ENCODE data around the gene EVI5L.
"Not testable (repeated sequence)": the region's sequence is repeated elsewhere in the genome, so short reads cannot be mapped to it uniquely, and the experiment has no call there.

EVI5L gene

GRCh38 chr19:7888826-7889217 is 58.8 kb downstream of the EVI5L start:
- 80 to 82% methylated on average over 5 to 8 of the region's 8 CpGs for WGBS, 2 experiments (ENCODE audit: insufficient coverage in 2 of 2)
- H3K4me3 ChIP-seq (ENCODE audit: extremely low read depth, insufficient read depth, low read length, poor library complexity, severe bottlenecking) = peak overlapping the region; percentile 49

GRCh38 chr19:7893362-7894101 is 63.5 kb downstream of the EVI5L start:
- not testable (repeated sequence) for H3K36me3 ChIP-seq (ENCODE audit: control insufficient read depth, insufficient read depth, low read length); H3K27ac ChIP-seq (ENCODE audit: low read depth, low read length, severe bottlenecking); H3K4me3 ChIP-seq (ENCODE audit: extremely low read depth, insufficient read depth, low read length, poor library complexity, severe bottlenecking); H3K4me1 ChIP-seq (ENCODE audit: control insufficient read depth, insufficient read depth, low read length, poor library complexity, severe bottlenecking); H3K9me3 ChIP-seq (ENCODE audit: control insufficient read depth, low read length)
- WGBS, 2 experiments (ENCODE audit: insufficient coverage in 2 of 2) = 85 to 92% methylated on average over 12 to 18 of the region's 18 CpGs

More at GRCh38 chr19:7888826-7889217, 58.8 kb downstream of the EVI5L start:
- H3K4me1 ChIP-seq (ENCODE audit: control insufficient read depth, insufficient read depth, low read length, poor library complexity, severe bottlenecking) = no peaks in the 10 kb centered on the region
- no peaks in the 10 kb centered on the region for H3K9me3 ChIP-seq (ENCODE audit: control insufficient read depth, low read length)
- no peak overlapping the region for H3K27ac ChIP-seq (ENCODE audit: low read depth, low read length, severe bottlenecking)
- H3K36me3 ChIP-seq (ENCODE audit: control insufficient read depth, insufficient read depth, low read length) = no peaks in the 10 kb centered on the region

DNA sequence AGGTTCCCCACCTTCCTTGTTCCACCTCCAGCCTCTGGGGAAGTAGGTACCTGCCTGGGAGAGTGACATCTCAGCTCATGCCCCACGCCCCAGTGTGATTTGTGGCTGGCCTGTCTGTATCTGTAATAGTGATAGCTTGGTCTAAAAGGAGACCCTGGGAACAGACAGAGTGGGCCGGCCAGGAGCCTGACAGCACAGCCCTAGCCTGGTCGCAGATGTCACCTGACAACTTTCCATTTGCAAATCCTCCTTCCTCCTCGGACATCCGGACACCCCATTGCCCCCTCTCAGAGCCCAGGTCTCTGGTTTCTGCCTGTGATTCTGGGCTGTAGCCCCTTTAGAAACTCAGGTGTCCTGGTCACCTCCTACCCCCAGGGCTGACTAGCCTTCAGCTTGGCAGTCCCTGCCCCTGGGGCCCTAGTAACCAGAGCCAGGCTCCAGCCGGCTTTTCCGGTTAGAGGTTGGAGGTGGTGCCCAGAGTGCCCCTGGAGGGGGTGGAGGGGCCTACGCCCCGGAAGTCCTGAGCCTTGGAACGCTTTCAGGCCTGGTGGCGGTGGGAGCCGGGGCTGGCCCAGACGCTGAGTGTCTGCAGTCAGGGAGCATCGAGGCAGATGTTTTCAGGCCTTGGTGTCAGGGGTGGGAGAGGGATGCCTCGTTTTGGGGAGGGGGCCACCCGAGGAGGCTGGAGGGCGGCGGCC is 64.7 kb downstream of the EVI5L start:
- 78 to 80% methylated on average over 14 to 16 of the region's 18 CpGs for WGBS, 2 experiments (ENCODE audit: insufficient coverage in 2 of 2)
- H3K4me3 ChIP-seq (ENCODE audit: extremely low read depth, insufficient read depth, low read length, poor library complexity, severe bottlenecking) = no peak overlapping the region
- H3K36me3 ChIP-seq (ENCODE audit: control insufficient read depth, insufficient read depth, low read length) = no peaks in the 10 kb centered on the region
- no peaks in the 10 kb centered on the region for H3K9me3 ChIP-seq (ENCODE audit: control insufficient read depth, low read length)
- H3K27ac ChIP-seq (ENCODE audit: low read depth, low read length, severe bottlenecking) = no peak overlapping the region
- H3K4me1 ChIP-seq (ENCODE audit: control insufficient read depth, insufficient read depth, low read length, poor library complexity, severe bottlenecking) = no peaks in the 10 kb centered on the region

- Histone ChIP-seq H3K4me1 (ENCODE audit: control insufficient read depth, insufficient read depth, low read length, poor library complexity, severe bottlenecking) (no peaks in the 10 kb centered on the region), H3K27ac (ENCODE audit: low read depth, low read length, severe bottlenecking) (no peak overlapping the region), H3K9me3 (ENCODE audit: control insufficient read depth, low read length) (no peaks in the 10 kb centered on the region), H3K4me3 (ENCODE audit: extremely low read depth, insufficient read depth, low read length, poor library complexity, severe bottlenecking) (no peak overlapping the region), H3K36me3 (ENCODE audit: control insufficient read depth, insufficient read depth, low read length) (no peaks in the 10 kb centered on the region)
- 94 to 96% methylated on average over 13 of the region's 13 CpGs for WGBS, 2 experiments (ENCODE audit: insufficient coverage in 2 of 2)
Observed at GRCh38 chr19:7895565-7895964, 65.5 kb downstream of the EVI5L start.

- H3K4me1 ChIP-seq (ENCODE audit: control insufficient read depth, insufficient read depth, low read length, poor library complexity, severe bottlenecking) = no peaks in the 10 kb centered on the region
- no peaks in the 10 kb centered on the region for H3K9me3 ChIP-seq (ENCODE audit: control insufficient read depth, low read length)
- no peaks in the 10 kb centered on the region for H3K36me3 ChIP-seq (ENCODE audit: control insufficient read depth, insufficient read depth, low read length)
- H3K27ac ChIP-seq (ENCODE audit: low read depth, low read length, severe bottlenecking) = no peak overlapping the region
- no peak overlapping the region for H3K4me3 ChIP-seq (ENCODE audit: extremely low read depth, insufficient read depth, low read length, poor library complexity, severe bottlenecking)
- 90 to 93% methylated on average over 6 to 7 of the region's 11 CpGs for WGBS, 2 experiments (ENCODE audit: insufficient coverage in 2 of 2)
Observed at GRCh38 chr19:7897292-7897691, 67.3 kb downstream of the EVI5L start.

- no peaks in the 10 kb centered on the region for H3K36me3 ChIP-seq (ENCODE audit: control insufficient read depth, insufficient read depth, low read length)
- H3K4me3 ChIP-seq (ENCODE audit: extremely low read depth, insufficient read depth, low read length, poor library complexity, severe bottlenecking) = no peak overlapping the region
- H3K4me1 ChIP-seq (ENCODE audit: control insufficient read depth, insufficient read depth, low read length, poor library complexity, severe bottlenecking) = peaks cover 7% of the 10 kb centered on the region
- 96% methylated on average over 14 to 15 of the region's 16 CpGs for WGBS, 2 experiments (ENCODE audit: insufficient coverage in 2 of 2)
- no peaks in the 10 kb centered on the region for H3K9me3 ChIP-seq (ENCODE audit: control insufficient read depth, low read length)
- H3K27ac ChIP-seq (ENCODE audit: low read depth, low read length, severe bottlenecking) = no peak overlapping the region
Observed at GRCh38 chr19:7898967-7899366, 68.9 kb downstream of the EVI5L start.

- Histone ChIP-seq H3K27ac (ENCODE audit: low read depth, low read length, severe bottlenecking) (no peak overlapping the region), H3K36me3 (ENCODE audit: control insufficient read depth, insufficient read depth, low read length) (no peaks in the 10 kb centered on the region), H3K4me3 (ENCODE audit: extremely low read depth, insufficient read depth, low read length, poor library complexity, severe bottlenecking) (no peak overlapping the region), H3K9me3 (ENCODE audit: control insufficient read depth, low read length) (no peaks in the 10 kb centered on the region), H3K4me1 (ENCODE audit: control insufficient read depth, insufficient read depth, low read length, poor library complexity, severe bottlenecking) (peaks cover 10% of the 10 kb centered on the region)
- 94 to 95% methylated on average over 32 to 34 of the region's 34 CpGs for WGBS, 2 experiments (ENCODE audit: insufficient coverage in 2 of 2)
Observed at GRCh38 chr19:7899751-7900378, 69.8 kb downstream of the EVI5L start.

DNA sequence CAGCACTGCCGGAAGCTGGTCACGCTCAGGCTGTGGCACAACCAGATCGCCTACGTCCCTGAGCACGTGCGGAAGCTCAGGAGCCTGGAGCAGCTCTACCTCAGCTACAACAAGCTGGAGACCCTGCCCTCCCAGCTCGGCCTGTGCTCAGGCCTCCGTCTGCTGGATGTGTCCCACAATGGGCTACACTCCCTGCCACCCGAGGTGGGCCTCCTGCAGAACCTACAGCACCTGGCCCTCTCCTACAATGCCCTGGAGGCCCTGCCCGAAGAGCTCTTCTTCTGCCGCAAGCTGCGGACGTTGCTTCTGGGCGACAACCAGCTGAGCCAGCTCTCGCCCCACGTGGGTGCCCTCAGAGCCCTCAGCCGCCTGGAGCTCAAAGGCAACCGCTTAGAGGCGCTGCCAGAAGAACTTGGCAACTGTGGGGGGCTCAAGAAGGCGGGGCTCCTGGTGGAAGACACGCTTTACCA is 70.4 kb downstream of the EVI5L start:
- Histone ChIP-seq H3K4me3 (ENCODE audit: extremely low read depth, insufficient read depth, low read length, poor library complexity, severe bottlenecking) (no peak overlapping the region), H3K9me3 (ENCODE audit: control insufficient read depth, low read length) (no peaks in the 10 kb centered on the region), H3K36me3 (ENCODE audit: control insufficient read depth, insufficient read depth, low read length) (no peaks in the 10 kb centered on the region), H3K4me1 (ENCODE audit: control insufficient read depth, insufficient read depth, low read length, poor library complexity, severe bottlenecking) (peaks cover 15% of the 10 kb centered on the region), H3K27ac (ENCODE audit: low read depth, low read length, severe bottlenecking) (no peak overlapping the region)
- WGBS, 2 experiments (ENCODE audit: insufficient coverage in 2 of 2) = 89 to 91% methylated on average over 17 to 21 of the region's 21 CpGs

- Histone ChIP-seq H3K4me1 (ENCODE audit: control insufficient read depth, insufficient read depth, low read length, poor library complexity, severe bottlenecking) (peaks cover 15% of the 10 kb centered on the region), H3K4me3 (ENCODE audit: extremely low read depth, insufficient read depth, low read length, poor library complexity, severe bottlenecking) (no peak overlapping the region), H3K36me3 (ENCODE audit: control insufficient read depth, insufficient read depth, low read length) (peaks cover 3% of the 10 kb centered on the region), H3K9me3 (ENCODE audit: control insufficient read depth, low read length) (no peaks in the 10 kb centered on the region), H3K27ac (ENCODE audit: low read depth, low read length, severe bottlenecking) (no peak overlapping the region)
- WGBS, 2 experiments (ENCODE audit: insufficient coverage in 2 of 2) = 100% methylated on average over 1 of the region's 3 CpGs
Observed at GRCh38 chr19:7900931-7901330, 70.9 kb downstream of the EVI5L start.

GRCh38 chr19:7901337-7901736 is 71.3 kb downstream of the EVI5L start:
- peaks cover 15% of the 10 kb centered on the region for H3K4me1 ChIP-seq (ENCODE audit: control insufficient read depth, insufficient read depth, low read length, poor library complexity, severe bottlenecking)
- no peak overlapping the region for H3K27ac ChIP-seq (ENCODE audit: low read depth, low read length, severe bottlenecking)
- 84 to 96% methylated on average over 5 to 6 of the region's 7 CpGs for WGBS, 2 experiments (ENCODE audit: insufficient coverage in 2 of 2)
- no peaks in the 10 kb centered on the region for H3K9me3 ChIP-seq (ENCODE audit: control insufficient read depth, low read length)
- peaks cover 7% of the 10 kb centered on the region for H3K36me3 ChIP-seq (ENCODE audit: control insufficient read depth, insufficient read depth, low read length)
- H3K4me3 ChIP-seq (ENCODE audit: extremely low read depth, insufficient read depth, low read length, poor library complexity, severe bottlenecking) = no peak overlapping the region

Measured in mesodermal cell (in vitro differentiated cells).